Ovary (tissue), 9 donors: ENCODE data around the gene CCDC17. TPM values are rescaled to one million over a fixed set of nuclear protein-coding genes. Genes with fewer than 3 reads are reported as not detected.

Experiments
- DNase-seq, 5 donors: peaks; one replicate each; pipeline ENCODE4 v3.0.0-alpha.2; 2019 to 2020
- H3K27ac ChIP-seq, 2 donors: fragments of 200-600 bp; one replicate each; pipeline versions ENCODE4 v1.5.1 to v1.8.0; 2019 to 2022
- H3K27me3 ChIP-seq: fragments of 200-600 bp; one replicate; pipeline ENCODE4 v1.8.0; 2022
- H3K36me3 ChIP-seq: fragments of 200-600 bp; sonication (generic); one replicate; pipeline ENCODE4 v1.5.1; 2019
- H3K4me1 ChIP-seq: one replicate; pipeline ENCODE4 v1.8.1; 2013; ENCODE audit warnings: mild to moderate bottlenecking, moderate library complexity; ENCODE audit not compliant: insufficient read depth
- H3K4me3 ChIP-seq: fragments of 200-600 bp; sonication (generic); one replicate; pipeline ENCODE4 v1.5.1; 2017
- H3K9me3 ChIP-seq, 2 donors: fragments of 200-600 bp in 1 of 2; sonication (generic) in 1 of 2; one replicate each; pipeline versions ENCODE4 v1.5.1 to v1.8.1; 2013 to 2019; ENCODE audit warnings: mild to moderate bottlenecking in 1 of 2, moderate library complexity in 1 of 2
- EP300 ChIP-seq: sonication (generic); formaldehyde crosslinking; IDR thresholded peaks from one replicate; pipeline ENCODE4 v1.6.1; 2017; ENCODE audit warnings: antibody characterized with exemption
- POLR2A ChIP-seq: fragments of 450-650 bp; IDR thresholded peaks from one replicate; pipeline ENCODE4 v1.6.1; 2017; ENCODE audit warnings: antibody characterized with exemption, mild to moderate bottlenecking, moderate library complexity
- WGBS, 3 donors: extraction: QIAGEN DNeasy Blood & Tissue Kit in 1 of 3; methylation state at CpG; one replicate each; pipeline versions ENCODE4 v1.1.5 to v1.1.7; 2013 to 2017; 5-methylcytosine and 5-hydroxymethylcytosine counted together
- intact Hi-C, 4 donors: fragments of 100-400 bp; cut with DNase I; formaldehyde crosslinking; loops; one replicate each; pipeline versions ENCODE4 v1.11.0 to v1.15.1; 2022 to 2023
- polyA plus RNA-seq, 2 donors: library from polyadenylated mRNA; stranded (reverse); fragments of 200-250 nt in 1 of 2; fragments of 350-450 nt in 1 of 2; fragmentation: Illumina TruSeq in 1 of 2; extraction: RNeasy Lipid Tissue Mini Kit (QIAGEN cat#74804) in 1 of 2; gene quantifications; one replicate each; pipeline ENCODE4 v1.2.3, GENCODE V29; 2013 to 2014
- small RNA-seq: library from RNA; depleted of rRNA; stranded (forward); fragments of <200 nt; gene quantifications from one replicate; pipeline ENCODE3, GENCODE V24; 2016
- total RNA-seq, 7 donors: library from RNA; depleted of rRNA in 2 of 7; stranded (reverse); fragments of >200 nt in 2 of 7; fragmentation: NEBNext Ultra II Directional in 3 of 7; extraction: Animal tissue kit (Norgen Biotek cat#: 25700) in 3 of 7; gene quantifications; one replicate each; pipeline versions ENCODE4 v1.1.0 to v1.2.4, GENCODE V29; 2016 to 2023
- TF ChIP-seq, protein P1 (sequence below), 3 donors: fragments of 450-650 bp in 2 of 3; fragments of 200-600 bp in 1 of 3; IDR thresholded peaks; one replicate each; pipeline versions ENCODE4 v1.5.1 to v1.8.0; 2016 to 2022; ENCODE audit warnings: antibody characterized with exemption in 3 of 3, mild to moderate bottlenecking in 1 of 3
- donor health status: DM: no; HTN: no; CAD: no; lungs with moderate emphysema.
- donor health status: DM: no; HTN: no; CAD: no.
- donor health status: Bipolar disorder and iron deficiency.
- donor health status: DM: yes; HTN: yes; CAD: no.
- donor health status: DM: no; HTN: no; CAD: no.
- donor health status: DM: yes; HTN: yes; CAD: no.

Gene CCDC17
- total and polyA plus RNA-seq, 9 donors = 1.3 to 30.2 (median 3.3) TPM

DNA sequence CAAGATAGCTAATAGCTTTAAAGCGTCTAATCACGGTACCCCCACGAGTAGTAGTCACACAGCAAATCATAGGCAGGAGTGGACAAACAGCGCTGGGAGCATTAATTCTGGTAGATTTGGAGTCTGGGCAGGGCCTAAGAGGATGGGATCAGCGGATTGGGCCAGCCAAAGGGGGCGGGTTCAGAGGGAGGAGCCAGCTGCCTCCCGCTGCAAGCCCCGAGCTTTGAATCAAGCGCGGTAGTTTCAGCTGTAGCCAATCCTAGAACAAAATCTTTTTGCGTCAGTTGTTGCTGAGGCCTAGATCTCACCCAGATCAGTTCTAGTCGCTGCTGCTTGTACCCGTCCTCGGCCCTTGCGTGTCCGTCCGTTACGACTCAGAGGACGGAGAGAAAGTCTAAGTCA lies 40.6 kb downstream of the CCDC17 start:
- H3K9me3 ChIP-seq = no peaks in the 10 kb centered on the region
- whole genome bisulfite sequencing, 3 donors = 0% methylated on average over 19 of the region's 19 CpGs
- H3K27ac ChIP-seq = peak overlapping the region; percentile 18 to 82
- peak overlapping the region; percentile 71 for H3K4me3 ChIP-seq
- DNase-seq = peak; percentile 93 to 96 (median 94)
- H3K36me3 ChIP-seq = no peaks in the 10 kb centered on the region
- TF ChIP-seq POLR2A (no peak), EP300 (no peak)
- TF ChIP-seq, protein P1, sequence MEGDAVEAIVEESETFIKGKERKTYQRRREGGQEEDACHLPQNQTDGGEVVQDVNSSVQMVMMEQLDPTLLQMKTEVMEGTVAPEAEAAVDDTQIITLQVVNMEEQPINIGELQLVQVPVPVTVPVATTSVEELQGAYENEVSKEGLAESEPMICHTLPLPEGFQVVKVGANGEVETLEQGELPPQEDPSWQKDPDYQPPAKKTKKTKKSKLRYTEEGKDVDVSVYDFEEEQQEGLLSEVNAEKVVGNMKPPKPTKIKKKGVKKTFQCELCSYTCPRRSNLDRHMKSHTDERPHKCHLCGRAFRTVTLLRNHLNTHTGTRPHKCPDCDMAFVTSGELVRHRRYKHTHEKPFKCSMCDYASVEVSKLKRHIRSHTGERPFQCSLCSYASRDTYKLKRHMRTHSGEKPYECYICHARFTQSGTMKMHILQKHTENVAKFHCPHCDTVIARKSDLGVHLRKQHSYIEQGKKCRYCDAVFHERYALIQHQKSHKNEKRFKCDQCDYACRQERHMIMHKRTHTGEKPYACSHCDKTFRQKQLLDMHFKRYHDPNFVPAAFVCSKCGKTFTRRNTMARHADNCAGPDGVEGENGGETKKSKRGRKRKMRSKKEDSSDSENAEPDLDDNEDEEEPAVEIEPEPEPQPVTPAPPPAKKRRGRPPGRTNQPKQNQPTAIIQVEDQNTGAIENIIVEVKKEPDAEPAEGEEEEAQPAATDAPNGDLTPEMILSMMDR (IDR thresholded peaks at IDR 0.05) = no peak
- peaks cover 9% of the 10 kb centered on the region for H3K4me1 ChIP-seq
- intact Hi-C loops = loop anchor here in 1 of 4 donors (5.0 to 10.0 kb wide), 3 partner anchors 104 to 568 kb away; partner anchors contain the start of genes GPBP1L1, HECTD3, MUTYH and TMEM69
- no peaks in the 10 kb centered on the region for H3K27me3 ChIP-seq

DNA sequence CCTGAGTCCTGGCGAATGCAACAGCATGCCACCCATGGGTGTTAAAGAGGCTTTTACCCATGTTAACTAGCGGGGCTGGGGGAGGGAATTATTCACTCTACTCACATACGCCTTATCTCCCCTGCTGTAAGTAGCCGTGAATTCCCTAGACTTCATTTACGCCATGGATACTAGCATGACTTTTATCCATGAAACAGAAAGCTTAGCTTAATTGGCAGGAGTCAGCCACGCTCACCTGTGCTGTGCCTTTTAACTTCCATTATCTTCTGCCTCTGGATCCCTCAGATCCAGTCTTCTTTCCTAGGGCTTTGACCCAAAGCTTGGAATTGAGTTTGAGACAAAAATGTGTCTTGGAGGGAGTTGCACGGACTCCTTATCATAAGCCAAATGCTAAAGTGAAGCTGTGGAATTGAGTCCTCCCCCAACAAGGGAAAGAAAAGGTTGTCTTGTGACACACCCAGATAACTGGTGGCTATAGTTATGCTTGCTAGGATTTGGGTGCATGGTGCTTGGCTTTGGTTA lies 49.7 kb downstream of the CCDC17 start:
- TF ChIP-seq EP300 (no peak), POLR2A (no peak)
- TF ChIP-seq, protein P1 (IDR thresholded peaks at IDR 0.05) = no peak
- H3K27ac ChIP-seq = no peak overlapping the region
- intact Hi-C loops = no loop called here
- H3K27me3 ChIP-seq = no peaks in the 10 kb centered on the region
- H3K4me1 ChIP-seq = no peaks in the 10 kb centered on the region
- whole genome bisulfite sequencing, 3 donors = 73 to 77% (median 76%) methylated on average over 7 of the region's 7 CpGs
- no peak for DNase-seq
- no peaks in the 10 kb centered on the region for H3K36me3 ChIP-seq
- H3K4me3 ChIP-seq = no peak overlapping the region
- H3K9me3 ChIP-seq = no peaks in the 10 kb centered on the region

DNA sequence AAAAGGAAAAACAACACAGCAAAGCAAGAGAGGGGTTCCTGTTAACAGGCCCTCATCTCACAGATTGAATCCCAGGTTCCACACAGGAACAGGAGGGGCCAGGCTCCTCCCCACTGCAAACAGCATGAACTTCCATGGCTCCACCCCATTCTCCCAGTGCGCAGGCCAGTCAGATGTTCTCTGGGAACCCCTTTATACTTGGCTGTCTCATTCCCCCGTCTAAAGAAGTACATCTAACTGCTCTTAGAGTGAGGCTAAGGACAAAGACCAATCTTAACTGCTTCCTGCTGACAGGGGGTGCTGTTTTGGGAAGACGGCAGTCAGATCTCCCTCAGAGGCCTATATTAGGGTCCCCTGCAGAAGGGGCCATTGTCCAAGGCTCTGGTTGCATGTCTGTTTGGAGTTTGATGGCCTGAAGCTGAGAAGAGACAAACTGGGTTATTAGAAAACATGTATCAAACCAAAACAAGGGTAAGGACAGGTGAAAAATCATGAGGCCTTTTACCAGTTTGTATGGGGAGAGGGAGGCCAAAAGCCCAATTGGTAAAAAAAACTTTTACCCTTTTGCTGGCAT lies 50.5 kb downstream of the CCDC17 start:
- no peak overlapping the region for H3K27ac ChIP-seq
- no peaks in the 10 kb centered on the region for H3K9me3 ChIP-seq
- no peaks in the 10 kb centered on the region for H3K4me1 ChIP-seq
- H3K36me3 ChIP-seq = no peaks in the 10 kb centered on the region
- intact Hi-C loops = no loop called here
- 50 to 60% (median 58%) methylated on average over 3 of the region's 3 CpGs for WGBS, 3 donors
- TF ChIP-seq, protein P1 (IDR thresholded peaks at IDR 0.05) = no peak
- TF ChIP-seq POLR2A (no peak), EP300 (no peak)
- no peak overlapping the region for H3K4me3 ChIP-seq
- H3K27me3 ChIP-seq = no peaks in the 10 kb centered on the region
- no peak for DNase-seq

DNA sequence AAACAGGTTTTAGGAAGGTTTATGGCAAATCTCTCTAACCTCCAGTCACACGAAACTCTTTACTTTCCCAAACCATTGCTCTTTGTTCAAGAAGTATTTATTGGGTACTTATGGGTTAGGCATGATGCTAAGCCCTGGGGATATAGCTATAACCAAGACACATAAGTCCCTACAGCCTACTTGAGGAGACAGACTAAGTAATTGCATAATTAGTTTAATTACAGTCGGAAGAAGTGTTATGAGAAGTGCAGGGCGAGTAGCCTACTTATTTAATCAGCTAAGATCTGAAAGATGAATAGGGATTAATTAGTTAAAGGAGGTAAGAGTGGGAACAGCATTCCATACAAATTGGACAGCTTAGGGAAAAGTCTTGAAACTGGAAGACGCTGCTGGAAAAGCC lies 53.2 kb downstream of the CCDC17 start:
- H3K4me3 ChIP-seq = no peak overlapping the region
- intact Hi-C loops = no loop called here
- no peak for DNase-seq
- no peaks in the 10 kb centered on the region for H3K36me3 ChIP-seq
- no peak overlapping the region for H3K27ac ChIP-seq
- H3K9me3 ChIP-seq = no peaks in the 10 kb centered on the region
- no peak for TF ChIP-seq EP300
- no peak for TF ChIP-seq POLR2A
- TF ChIP-seq, protein P1 (IDR thresholded peaks at IDR 0.05) = no peak
- H3K4me1 ChIP-seq = no peaks in the 10 kb centered on the region
- H3K27me3 ChIP-seq = no peaks in the 10 kb centered on the region
- WGBS, 3 donors = 83 to 87% (median 85%) methylated on average over 4 of the region's 4 CpGs

Small RNA genes within 50 kb of the gene (small RNA-seq; reads per million reads assigned to genes)
- gene AL355480.1 = not detected
- gene AL355480.2 = not detected
- not detected for gene AL355480.3
- gene AL355480.4 = not detected

Other genes starting within 250 kb of the CCDC17 start
- gene TESK2, start 132.9 kb downstream of the CCDC17 start, total RNA-seq = 10 to 100 TPM in 3 of 7 donors, 1 to 10 TPM in 4; 6.7 to 12.5 (median 9.7) TPM
- 10 to 100 TPM in 1 of 2 donors, 1 to 10 TPM in 1; 8.3 to 10.5 TPM for gene TESK2, start 132.9 kb downstream of the CCDC17 start, polyA plus RNA-seq
- gene CCDC163, start 124.0 kb downstream of the CCDC17 start, total RNA-seq = 1 to 10 TPM; 1.1 to 5.5 (median 2.3) TPM
- gene CCDC163, start 124.0 kb downstream of the CCDC17 start, polyA plus RNA-seq = 1 to 10 TPM; 1.7 to 3.6 TPM
- 1 to 10 TPM; 3.1 to 9.9 (median 6.7) TPM for gene MMACHC, start 123.8 kb downstream of the CCDC17 start, total RNA-seq
- gene MMACHC, start 123.8 kb downstream of the CCDC17 start, polyA plus RNA-seq = 1 to 10 TPM; 2.2 to 4.8 TPM
- gene PRDX1, start 102.2 kb downstream of the CCDC17 start, total RNA-seq = 100 to 1,000 TPM; 127 to 332 (median 250) TPM
- 100 to 1,000 TPM; 291 to 461 TPM for gene PRDX1, start 102.2 kb downstream of the CCDC17 start, polyA plus RNA-seq
- 100 to 1,000 TPM in 2 of 7 donors, 10 to 100 TPM in 5; 39.8 to 119 (median 88.3) TPM for gene AKR1A1, start 73.2 kb downstream of the CCDC17 start, total RNA-seq
- gene AKR1A1, start 73.2 kb downstream of the CCDC17 start, polyA plus RNA-seq = 10 to 100 TPM; 75.4 to 99.0 TPM
- gene NASP, start 40.0 kb downstream of the CCDC17 start, total RNA-seq = 100 to 1,000 TPM in 2 of 7 donors, 10 to 100 TPM in 5; 60.4 to 114 (median 76.3) TPM
- gene NASP, start 40.0 kb downstream of the CCDC17 start, polyA plus RNA-seq = 100 to 1,000 TPM in 1 of 2 donors, 10 to 100 TPM in 1; 92.6 to 122 TPM
- 10 to 100 TPM; 72.7 to 89.5 (median 80.8) TPM for gene GPBP1L1, start 62.5 kb upstream of the CCDC17 start, total RNA-seq
- 10 to 100 TPM; 36.0 to 69.8 TPM for gene GPBP1L1, start 62.5 kb upstream of the CCDC17 start, polyA plus RNA-seq
- gene TMEM69, start 64.1 kb upstream of the CCDC17 start, total RNA-seq = 10 to 100 TPM; 16.1 to 25.5 (median 19.1) TPM
- gene TMEM69, start 64.1 kb upstream of the CCDC17 start, polyA plus RNA-seq = 10 to 100 TPM; 24.2 to 35.5 TPM
- gene IPP, start 126.6 kb upstream of the CCDC17 start, total RNA-seq = 10 to 100 TPM in 6 of 7 donors, 1 to 10 TPM in 1; 7.7 to 22.3 (median 19.1) TPM
- 10 to 100 TPM in 1 of 2 donors, 1 to 10 TPM in 1; 9.0 to 23.8 TPM for gene IPP, start 126.6 kb upstream of the CCDC17 start, polyA plus RNA-seq
- gene MAST2, start 179.6 kb upstream of the CCDC17 start, total RNA-seq = 10 to 100 TPM; 22.6 to 50.4 (median 33.5) TPM
- 10 to 100 TPM; 25.9 to 31.0 TPM for gene MAST2, start 179.6 kb upstream of the CCDC17 start, polyA plus RNA-seq